ENCODE data around the gene LRCH4.
"Not testable (repeated sequence)": the region's sequence is repeated elsewhere in the genome, so short reads cannot be mapped to it uniquely, and the experiment has no call there.

LRCH4 gene

DNA sequence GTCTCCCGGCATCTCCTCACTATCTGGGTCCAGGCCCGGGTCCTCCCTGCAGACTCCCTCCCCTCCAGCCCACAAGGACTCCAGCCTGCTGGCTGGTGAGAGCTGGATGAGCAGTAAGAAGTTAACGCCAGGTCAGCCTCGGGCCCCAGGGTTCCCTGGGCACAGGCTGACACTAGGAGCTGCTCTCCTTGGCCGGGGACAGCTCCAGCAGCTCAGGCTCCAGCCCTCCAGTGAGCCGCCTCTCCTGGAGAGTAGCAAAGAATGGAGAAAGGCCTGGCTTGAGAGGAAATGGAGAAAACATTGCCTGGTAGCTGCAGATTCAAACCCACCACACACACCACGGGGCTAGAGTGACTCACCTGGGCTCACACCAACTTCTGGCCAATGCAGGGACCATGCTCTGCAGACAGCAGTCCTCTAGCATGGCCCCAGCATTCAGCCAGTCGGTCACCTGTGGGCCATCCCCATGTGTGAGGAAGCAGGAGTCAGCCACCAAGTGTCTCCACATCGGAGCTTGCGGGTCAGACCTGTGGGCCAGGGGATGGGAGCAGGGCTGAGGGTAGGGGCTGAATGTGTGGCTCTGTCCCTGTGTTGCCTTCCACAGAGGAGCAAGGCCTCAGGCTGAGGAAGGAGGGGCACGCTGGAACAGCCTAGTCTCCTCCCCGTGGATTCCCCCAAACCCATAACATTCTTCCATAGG is 18.7 kb downstream of the LRCH4 start:
- DNase-seq: no peak

DNA sequence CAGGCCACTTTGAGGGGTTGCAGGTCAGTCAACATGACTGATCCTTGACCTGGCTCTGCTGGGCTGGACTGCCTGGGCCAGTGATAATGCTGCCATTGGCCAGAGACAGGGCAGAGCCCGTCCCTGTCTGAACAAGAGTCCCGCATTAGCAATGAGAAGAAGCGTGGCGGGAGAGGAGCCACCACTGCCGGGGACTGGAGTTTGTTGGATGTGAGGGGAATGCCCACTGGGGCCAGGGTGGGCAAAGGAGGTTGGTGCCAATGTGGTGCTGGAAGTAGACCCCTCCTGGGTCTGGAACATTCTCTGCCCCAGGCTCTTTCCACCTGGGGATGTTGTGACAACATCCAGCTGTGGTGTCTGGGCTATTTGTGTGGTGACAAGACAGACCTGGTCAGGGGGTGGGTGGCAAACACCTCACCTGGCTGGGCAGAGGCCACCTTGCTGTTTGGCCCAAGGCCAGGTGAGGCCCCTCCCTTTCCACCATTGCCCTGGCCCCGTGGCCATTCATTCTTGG is 19.9 kb downstream of the LRCH4 start:
- DNase-seq: no peak

DNA sequence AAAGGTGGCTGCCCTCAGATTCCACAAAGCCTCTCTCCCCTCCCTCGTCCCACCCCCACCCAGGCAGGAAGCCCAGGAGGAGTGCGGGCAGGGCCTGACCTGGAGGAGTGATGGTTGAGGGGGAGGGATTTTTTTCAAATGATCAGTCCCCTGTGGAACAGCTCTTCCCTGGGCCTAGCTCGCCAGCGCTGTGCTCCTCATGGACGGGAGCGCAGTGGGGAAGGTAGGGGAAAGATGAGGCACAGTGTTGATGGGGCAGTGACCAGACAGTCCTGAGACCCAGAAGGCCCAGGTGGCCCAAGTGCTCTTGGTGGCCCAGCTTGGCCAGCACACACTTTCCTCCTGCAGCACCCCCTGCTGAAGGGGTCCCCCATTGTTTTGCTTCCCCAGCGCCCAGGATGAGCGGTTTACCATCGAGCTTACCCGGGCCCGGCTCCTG is 20.8 kb downstream of the LRCH4 start:
- no peak for DNase-seq

DNA sequence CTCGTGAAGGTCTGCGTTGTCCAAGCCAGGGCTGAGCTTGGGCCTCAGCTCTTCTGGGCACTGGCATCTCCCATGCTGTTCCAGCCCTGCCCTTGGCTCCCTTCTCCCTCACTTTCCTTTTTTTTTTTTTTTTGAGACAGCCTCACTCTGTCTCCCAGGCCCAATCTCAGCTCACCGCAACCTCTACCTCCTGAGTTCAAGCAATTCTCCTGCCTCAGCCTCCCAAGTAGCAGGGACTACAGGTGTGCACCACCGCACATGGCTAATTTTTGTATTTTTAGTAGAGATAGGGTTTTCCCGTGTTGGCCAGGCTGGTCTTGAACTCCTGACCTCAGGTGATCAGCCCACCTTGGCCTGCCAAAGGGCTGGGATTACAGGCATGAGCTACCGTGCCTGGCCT is 21.5 kb downstream of the LRCH4 start:
- not testable (repeated sequence) for DNase-seq

DNA sequence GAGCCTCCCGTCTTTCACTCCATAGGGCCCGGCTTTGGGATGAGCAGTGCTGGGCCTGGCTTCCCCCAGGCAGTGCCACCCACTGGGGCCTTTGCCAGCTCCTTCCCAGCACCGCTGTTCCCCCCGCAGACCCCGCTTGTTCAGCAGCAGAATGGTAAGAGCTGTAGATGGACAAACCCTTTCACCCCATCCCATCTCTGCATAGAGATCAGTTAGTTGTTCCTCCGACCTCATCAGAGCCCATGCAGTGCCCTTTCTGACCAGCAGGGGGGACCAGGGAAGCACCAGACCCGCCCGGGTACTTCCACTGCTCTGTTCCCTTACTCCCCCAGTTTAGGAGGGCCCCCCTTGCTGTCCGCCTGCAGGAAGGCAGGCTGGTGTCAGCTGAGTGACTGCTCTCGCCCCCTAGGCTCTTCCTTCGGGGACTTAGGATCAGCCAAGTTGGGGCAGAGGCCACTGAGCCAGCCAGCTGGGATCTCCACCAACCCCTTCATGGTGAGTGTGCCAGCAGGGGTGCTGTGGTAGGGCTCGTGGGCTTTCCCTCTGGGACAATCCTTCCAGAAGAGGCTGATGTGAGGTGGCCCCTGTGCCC is 22.0 kb downstream of the LRCH4 start:
- peak; percentile 82 to 90 for DNase-seq

DNA sequence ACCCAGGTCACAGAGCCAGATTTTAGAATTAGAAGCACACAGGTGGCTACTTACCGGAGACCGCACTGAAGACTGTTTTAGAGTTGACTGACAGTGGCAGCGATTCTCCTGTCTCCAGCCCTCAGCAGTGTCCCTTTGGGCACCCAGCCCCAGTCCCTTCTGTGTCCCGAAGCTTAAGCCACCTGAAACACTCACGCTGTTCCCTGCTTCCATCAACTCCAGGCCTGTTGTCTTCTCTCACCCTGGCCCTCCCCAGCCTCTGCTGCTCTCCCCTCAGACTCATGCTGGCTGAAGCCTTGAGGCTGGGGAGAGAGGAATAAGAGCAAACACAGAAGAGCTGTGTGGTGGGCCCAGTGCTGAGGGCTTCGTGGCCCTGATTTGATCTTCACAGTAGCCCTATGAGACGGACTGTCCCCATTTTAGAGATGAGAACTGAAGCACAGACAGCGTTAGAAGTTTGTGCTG is 22.8 kb downstream of the LRCH4 start:
- no peak for DNase-seq

DNA sequence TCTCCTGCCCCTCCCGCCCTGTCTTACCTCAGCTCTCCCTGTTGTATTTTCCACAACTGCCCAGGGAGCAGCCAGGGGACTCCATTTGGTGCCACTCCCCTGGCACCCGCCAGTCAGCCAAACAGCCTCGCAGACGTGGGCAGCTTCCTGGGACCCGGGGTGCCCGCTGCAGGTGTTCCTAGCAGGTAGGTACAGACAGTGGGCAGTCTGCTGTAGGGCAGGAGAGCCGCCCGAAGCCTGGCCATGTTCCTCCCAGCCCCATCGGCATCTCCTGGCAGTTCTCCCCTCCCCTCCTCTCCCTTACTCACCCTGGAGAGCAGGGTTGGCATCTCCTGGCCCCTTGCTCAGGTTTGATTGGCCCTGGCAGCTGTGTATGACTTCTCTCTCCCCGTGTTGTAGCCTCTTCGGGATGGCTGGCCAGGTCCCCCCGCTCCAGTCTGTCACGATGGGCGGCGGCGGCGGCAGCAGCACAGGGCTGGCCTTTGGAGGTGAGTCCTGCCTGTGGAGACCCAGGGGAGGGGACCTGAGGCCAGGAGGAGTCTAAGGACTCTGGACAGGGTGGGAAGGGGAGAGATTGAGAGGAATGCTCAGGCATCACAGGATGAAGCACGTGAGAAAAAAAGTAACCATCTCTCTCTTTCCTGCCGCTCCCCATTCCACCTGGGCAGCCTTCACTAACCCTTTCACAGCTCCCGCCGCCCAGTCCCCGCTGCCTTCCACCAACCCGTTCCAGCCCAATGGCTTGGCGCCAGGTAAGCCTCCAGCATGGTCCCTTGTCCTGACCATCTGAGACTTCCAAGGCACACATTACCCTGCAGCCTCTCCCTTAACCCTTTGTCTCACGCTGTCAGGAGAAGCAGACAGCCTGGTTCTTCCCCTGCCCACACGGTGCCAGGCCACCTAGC is 23.5 kb downstream of the LRCH4 start:
- no peak for DNase-seq

DNA sequence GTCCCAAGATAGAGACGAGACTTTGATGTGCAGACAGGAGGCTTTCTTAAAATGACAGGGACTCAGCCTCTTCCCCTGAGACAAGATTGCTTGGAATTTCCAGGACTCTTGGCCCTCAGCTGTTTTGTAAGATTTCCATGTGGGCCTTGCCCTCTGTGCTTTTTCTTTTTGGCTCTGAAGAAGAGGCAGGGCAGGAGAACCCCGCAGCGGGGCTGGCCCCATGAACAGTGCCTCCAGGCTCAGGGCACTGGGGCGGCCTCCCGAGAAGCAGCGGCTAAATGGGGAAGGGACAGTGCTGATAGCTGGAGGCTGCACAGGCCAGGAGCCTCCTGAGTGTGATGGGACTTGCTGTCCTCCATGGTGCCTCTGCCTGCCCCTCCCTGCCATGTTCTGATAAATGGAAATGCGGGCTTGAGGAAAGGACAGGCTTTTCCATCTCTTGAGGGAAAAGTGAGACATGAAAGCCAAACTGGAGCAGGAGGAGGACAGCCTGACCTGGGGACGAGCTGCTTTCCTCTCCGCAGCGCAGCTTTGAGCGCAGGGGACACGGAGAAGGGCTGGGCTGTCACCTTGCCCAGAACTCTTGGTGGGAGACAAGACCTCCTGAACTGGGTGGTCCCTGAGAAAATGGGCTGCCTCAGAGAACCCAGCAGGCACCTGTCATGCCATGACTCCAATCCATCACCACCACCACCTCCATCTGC is 24.3 kb downstream of the LRCH4 start:
- no peak for DNase-seq

DNA sequence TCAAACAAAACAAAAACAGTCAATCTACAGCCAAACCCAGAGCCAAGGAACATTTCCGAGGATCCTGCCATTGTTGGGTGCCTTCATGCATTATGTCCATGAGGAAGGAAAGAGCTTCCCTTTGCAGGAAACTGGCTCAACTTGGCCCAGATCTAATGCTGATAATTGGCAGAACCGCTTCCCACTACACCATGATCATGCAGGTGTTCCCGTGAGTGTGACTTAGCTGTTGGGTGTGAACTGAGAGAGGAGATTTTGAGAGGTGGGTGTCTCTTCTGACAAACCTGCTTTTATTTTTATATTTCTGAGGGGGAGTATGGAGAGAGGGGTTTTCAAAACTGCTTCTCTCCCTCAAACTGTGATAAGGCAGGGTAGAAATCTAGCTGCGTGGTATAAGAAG is 26.8 kb downstream of the LRCH4 start:
- DNase-seq: no peak

DNA sequence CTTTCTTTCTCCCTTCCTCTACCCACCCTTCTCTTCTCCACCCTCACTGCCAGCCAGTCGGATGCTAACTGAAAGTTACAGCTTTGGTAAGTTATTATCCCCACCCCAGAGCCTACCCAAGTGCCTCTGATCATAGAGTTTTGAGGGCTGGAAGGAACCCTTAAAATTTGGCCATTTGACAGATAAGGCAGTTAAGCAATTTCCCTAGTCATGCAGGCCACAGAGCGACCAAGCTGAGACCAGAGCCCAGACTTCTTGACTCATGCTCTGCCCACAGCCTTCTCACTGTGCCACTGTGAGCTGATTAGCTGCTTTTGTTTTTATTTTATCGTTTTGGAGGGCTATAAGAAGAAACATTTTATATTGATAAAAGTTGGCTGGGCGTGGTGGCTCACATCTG is 29.4 kb downstream of the LRCH4 start:
- no peak for DNase-seq

DNA sequence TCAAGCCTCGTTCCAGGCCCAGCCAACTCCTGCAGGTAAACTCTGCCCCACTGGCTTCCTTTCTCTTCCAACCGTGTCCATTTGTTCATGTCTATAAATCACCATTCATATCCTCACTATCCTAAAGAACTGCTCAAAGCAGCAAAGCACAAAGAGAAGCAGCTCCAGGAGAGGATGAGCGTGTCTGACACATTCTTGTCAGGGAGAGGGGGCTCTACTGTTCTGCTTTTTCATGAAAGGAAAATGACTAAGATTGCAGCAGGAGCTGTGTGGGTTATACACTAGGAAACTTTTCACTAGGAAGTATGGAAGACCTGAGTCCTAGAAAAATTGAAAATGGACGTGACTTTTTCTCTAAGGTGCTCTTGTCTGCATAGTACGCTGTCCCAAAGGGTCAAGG is 30.2 kb downstream of the LRCH4 start:
- DNase-seq: no peak

DNA sequence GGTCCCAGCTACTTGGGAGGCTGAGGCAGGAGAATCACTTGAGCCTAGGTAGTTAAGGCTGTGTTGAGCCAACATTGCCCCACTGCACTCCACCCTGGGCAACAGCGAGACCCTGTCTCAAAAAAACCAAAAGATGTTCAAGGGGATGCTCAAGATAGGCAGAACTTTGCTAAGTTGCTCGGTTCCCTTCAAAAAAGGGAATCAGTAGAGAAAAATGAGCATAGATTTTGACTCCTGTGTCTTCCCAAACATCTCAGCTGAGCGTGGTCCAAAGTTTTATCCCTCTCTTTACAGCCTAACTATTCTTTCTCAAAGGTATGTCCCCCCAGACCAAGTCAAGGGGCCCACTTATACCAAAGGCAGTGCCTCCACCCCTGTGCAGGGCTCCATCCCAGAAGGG is 32.9 kb downstream of the LRCH4 start:
- DNase-seq: no peak

DNA sequence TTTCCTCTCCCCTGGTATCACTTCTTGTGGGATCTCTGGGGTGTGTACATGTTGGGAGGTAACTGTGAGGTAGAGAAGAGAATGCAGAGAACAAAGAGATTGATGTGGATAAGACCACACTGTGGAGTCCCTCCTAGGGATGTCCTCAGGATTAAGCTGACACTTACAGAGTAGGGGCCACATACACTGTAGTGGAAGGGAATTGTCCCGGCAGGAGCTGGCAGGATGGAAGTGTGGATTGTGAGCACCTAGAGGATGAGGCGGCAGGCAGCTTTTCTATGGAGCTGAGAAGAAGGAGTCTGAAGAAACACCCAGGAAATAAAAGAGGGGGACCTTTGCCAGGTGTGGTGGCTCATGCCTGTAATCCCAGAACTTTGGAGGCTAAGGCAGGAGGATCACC is 33.4 kb downstream of the LRCH4 start:
- no peak for DNase-seq

DNA sequence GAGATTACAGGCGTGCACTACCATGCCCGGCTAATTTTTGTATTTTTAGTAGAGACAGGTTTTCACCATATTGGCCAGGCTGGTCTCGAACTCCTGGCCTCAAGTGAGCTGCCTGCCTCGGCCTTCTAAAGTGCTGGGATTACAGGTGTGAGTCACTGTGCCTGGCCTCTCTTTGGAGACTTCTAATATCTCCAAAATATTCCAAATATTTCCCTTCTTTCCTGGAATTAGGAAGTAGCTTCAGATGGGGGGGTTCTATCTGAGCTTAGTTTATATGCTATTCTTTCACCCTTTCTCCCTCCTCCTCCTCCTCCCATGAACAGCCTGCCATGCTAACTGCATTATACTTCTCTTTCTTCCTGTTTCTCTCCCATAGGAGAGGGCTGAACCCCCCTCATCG is 37.5 kb downstream of the LRCH4 start:
- not testable (repeated sequence) for DNase-seq

DNA sequence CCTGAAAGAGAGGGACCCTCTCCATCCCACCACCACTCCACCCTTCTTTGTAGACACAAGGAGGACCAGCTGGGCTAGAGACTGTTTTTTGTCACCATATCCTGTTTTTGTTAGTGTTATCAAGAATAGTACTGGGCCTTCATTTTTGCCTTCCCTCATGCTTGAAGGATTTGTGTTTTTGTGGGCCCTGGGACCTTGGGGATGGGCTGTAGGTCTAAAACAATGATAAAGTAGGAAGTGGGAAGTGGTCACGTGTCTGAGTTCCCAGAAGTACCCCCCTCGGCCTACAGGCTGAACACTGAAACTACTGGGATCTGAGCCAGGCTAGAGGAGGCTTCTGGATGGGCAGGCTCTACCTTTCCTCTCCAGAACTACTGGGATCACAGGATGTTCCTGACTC is 38.1 kb downstream of the LRCH4 start:
- no peak for DNase-seq

DNA sequence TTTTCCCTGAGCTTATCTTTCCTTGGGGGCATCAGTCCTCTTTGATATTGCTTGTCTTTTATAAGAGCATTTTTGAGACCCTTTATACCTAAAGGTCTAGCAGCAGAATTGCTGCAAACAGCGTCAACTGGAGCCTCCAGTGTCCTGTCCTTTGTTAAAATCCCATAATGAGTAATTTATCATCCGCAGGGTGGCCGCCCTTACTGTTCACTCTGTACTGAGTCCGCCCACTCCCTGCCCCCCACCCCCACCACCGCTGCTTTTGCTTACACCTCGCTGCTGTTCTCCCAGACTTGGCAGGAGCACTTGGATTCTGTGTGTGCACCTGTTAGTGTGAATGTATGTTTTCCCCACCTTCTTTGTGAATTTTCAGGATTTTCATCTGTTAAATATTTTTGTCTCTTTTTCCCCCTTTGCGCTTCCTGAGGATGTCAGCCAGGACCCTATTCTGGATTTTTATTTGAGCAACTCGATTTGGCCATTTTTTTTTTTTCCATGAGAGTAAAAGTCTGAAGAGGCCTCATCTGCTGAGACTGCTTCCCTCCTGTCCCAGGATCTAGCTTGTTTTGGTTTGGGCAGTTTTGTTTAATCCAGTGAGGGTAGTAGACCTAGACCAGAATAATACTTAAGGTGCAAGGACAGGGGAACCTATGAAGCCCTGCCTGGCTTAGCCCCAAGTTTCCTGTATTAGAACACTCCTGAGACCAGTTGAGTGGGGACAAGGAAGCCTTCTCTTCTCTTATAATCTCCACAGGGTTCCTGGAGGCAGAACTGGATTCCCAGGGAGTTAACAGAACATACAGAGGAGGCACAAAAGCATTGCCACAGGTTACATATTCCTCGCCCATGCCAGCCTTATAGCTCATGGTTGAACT is 38.8 kb downstream of the LRCH4 start:
- no peak for DNase-seq

DNA sequence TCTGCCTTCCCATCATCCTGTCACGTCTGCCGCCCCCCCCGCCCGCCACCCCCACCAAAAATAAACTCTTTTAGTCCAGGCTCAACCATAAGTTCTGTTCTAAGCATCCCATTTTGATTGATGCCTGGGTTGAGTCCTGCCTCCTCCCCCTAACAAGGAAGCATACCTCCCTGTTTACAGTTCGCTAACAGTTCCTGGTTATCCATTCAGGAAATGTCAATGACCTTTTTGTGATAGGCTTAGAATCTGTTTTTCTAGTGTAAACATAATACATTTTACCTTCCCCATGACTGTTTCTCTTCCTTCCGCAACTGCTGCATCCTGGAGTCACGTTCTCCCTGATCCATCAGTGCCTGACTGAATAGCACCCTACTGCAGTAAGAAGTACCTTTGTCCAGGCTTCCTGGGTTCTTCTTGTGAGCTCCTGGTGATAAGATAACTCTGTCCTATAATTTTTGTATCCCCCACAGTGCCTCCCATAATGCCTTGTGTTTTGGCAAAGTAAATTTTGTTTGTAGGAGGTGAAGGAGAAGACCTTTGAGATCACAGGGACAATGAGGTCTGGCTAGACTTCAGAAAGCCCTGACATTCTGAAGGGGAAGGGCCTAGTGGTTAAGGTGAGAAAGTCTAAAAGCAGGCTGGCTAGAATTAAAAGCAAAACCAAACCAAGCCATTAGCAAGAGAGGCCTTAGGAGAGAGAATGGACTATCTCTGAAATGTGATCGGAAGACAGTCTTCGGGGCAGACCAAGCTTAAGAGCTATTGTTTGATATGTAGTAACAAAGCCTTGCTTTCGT is 39.6 kb downstream of the LRCH4 start:
- DNase-seq: no peak

DNA sequence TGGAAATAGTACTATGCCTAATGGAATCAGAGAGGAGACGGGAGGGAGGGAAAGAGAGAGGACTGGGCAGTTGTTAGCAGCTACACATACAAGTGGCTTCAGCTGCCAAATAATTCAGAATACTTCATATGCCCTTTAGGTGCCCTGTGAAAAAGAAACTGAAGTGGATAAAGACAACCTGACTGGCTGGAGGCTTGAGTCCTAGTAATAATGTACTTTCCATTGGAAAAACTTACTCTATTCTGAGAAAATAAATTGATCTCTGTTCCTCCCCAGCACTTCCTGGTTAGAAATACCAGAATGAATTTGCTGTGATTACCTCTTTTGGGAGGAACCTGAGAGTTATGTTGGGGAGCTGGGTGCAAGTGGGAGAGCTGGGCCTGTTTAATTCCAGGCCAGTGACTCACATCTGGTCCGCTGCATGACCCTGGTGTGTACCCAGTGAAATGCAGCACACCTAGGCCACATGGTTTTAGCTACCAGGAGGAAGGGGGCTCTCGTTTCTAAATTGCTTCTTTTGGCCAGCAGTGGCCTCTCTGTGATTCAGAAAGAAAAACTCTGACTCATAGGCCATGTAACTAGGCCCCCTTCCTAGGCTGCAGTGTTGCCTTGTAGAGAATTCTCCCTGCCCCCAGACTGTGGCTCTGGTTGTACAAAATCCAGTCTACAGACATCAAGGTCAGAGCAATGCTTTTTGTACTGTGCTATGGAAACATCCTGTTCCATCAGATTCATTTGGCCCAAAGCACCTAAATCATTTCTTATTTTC is 40.4 kb downstream of the LRCH4 start:
- DNase-seq: peak; percentile 25 to 43

DNA sequence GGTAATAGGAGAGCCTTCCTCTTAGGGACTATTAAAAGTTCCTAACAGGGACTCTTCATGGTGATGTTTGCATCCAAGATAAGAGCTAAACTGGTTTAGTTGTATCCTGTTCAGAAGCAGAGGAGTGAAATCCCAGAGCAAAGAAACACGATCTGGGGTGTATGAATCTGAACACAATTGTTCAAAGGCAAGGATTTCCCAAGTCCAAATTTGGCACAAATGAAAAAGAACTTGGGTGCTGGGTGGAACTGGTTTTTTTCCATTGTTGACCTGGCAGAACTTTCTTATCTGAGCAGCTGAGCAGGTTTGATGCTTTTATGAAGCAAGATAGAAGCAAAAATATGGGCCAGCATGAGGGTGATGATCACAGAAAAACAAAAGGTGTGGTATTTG is 41.0 kb downstream of the LRCH4 start:
- no peak for DNase-seq

DNA sequence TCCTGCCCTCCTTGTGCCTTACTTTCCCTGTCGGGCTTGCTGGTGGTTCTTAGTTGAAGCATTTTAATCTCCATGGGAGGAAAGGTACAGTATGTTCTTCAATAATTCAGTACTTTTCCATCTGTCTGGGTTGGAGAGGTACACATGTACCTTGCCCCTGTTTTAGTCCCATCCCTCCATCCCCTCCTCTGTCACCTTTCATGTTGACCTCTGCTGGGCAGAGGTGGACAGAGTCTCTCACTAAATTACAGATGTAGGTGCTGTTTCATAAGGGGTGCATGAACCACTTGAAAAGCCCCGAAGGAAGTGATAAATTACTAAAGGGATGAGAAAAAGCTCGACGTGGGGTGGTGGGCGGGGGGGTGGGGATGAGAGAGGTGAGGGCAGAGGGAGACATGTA is 41.5 kb downstream of the LRCH4 start:
- no peak for DNase-seq

Data from activated CD4-positive, alpha-beta T cell treated with anti-CD3 and anti-CD28 coated beads, Interleukin-2, amount 50 U/mL, for 4 hours (primary cell).